GM23248 (cell line): Measurements from ENCODE around the gene ECI1. TPM values are rescaled to one million over a fixed set of nuclear protein-coding genes. Genes with fewer than 3 reads are reported as not detected.

Source experiments
- DNase-seq: peaks from one replicate; pipeline ENCODE4 v3.0.0-alpha.2; 2015
- H2AFZ ChIP-seq: fragments of 200-600 bp; sonication (generic); 2 replicates; pipeline ENCODE4 v1.6.1; 2016; ENCODE audit warnings: antibody characterized with exemption
- H3F3A ChIP-seq: fragments of 200-600 bp; sonication (generic); 2 replicates; pipeline ENCODE4 v1.6.1; 2016; ENCODE audit warnings: mild to moderate bottlenecking, antibody characterized with exemption, mixed run types; ENCODE audit not compliant: insufficient read depth
- H3K27ac ChIP-seq: fragments of 200-600 bp; sonication (generic); 2 replicates; pipeline ENCODE4 v1.5.1; 2016; ENCODE audit warnings: mild to moderate bottlenecking
- H3K27me3 ChIP-seq: fragments of 200-600 bp; sonication (generic); replicated peaks from 2 replicates; pipeline ENCODE4 v1.6.1; 2016; ENCODE audit warnings: mild to moderate bottlenecking; ENCODE audit not compliant: insufficient read depth
- H3K36me3 ChIP-seq: fragments of 200-600 bp; sonication (generic); 2 replicates; pipeline ENCODE4 v1.6.1; 2016; ENCODE audit warnings: low read depth, mild to moderate bottlenecking
- H3K4me1 ChIP-seq: fragments of 200-600 bp; sonication (generic); 2 replicates; pipeline ENCODE4 v1.6.1; 2016; ENCODE audit warnings: mild to moderate bottlenecking; ENCODE audit not compliant: insufficient read depth
- H3K4me2 ChIP-seq: fragments of 200-600 bp; sonication (generic); one replicate; pipeline ENCODE4 v1.6.1; 2016; ENCODE audit warnings: mild to moderate bottlenecking; ENCODE audit not compliant: unreplicated experiment
- H3K4me3 ChIP-seq: fragments of 200-600 bp; sonication (generic); 2 replicates; pipeline ENCODE4 v1.5.1; 2016; ENCODE audit warnings: mild to moderate bottlenecking
- H3K79me2 ChIP-seq: fragments of 200-600 bp; sonication (generic); 2 replicates; pipeline ENCODE4 v1.6.1; 2016; ENCODE audit warnings: mild to moderate bottlenecking; ENCODE audit not compliant: insufficient read depth
- H3K9ac ChIP-seq: fragments of 200-600 bp; sonication (generic); 2 replicates; pipeline ENCODE4 v1.6.1; 2016; ENCODE audit warnings: mild to moderate bottlenecking
- H3K9me2 ChIP-seq: fragments of 200-600 bp; sonication (generic); 2 replicates; pipeline ENCODE4 v1.6.1; 2016; ENCODE audit warnings: mixed run types, mild to moderate bottlenecking, moderate library complexity; ENCODE audit not compliant: insufficient read depth
- H3K9me3 ChIP-seq: fragments of 200-600 bp; sonication (generic); one replicate; pipeline ENCODE4 v1.6.1; 2017; ENCODE audit warnings: low read depth
- H4K20me1 ChIP-seq: fragments of 200-600 bp; sonication (generic); 2 replicates; pipeline ENCODE4 v1.6.0; 2016; ENCODE audit not compliant: insufficient read depth
- EZH2 ChIP-seq: fragments of 200-600 bp; sonication (generic); IDR thresholded peaks from 2 replicates; pipeline ENCODE4 v1.6.1; 2018; ENCODE audit warnings: antibody characterized with exemption, mild to moderate bottlenecking; ENCODE audit not compliant: insufficient read depth, poor library complexity, severe bottlenecking
- EZH2phosphoT487 ChIP-seq: fragments of 200-600 bp; sonication (generic); IDR thresholded peaks from 2 replicates; pipeline ENCODE4 v1.6.1; 2018; ENCODE audit warnings: antibody characterized with exemption, moderate library complexity, mild to moderate bottlenecking, low read depth; ENCODE audit not compliant: insufficient read depth
- WGBS, 2 experiments: methylation state at CpG; one replicate each; pipeline ENCODE4 v1.1.6; 2015 to 2017; ENCODE audit warnings: low lambda C conversion rate in 2 of 2, low coverage in 1 of 2; ENCODE audit errors: missing lambda C conversion rate in 2 of 2; 5-methylcytosine and 5-hydroxymethylcytosine counted together
- in situ Hi-C: fragments of 300-500 bp; cut with MboI; formaldehyde crosslinking; loops from 2 replicates; pipeline ENCODE4 v1.15.0; 2020
- polyA plus RNA-seq: library from polyadenylated mRNA; unstranded; fragments of >200 nt; fragmentation: Nextera tagmentation; extraction: Ambion mirVana; gene quantifications from 2 replicates; pipeline ENCODE4 v1.2.1, GENCODE V29; 2016
- total RNA-seq: library from RNA; depleted of rRNA; stranded (reverse); fragments of >200 nt; shearing (Covaris generic); gene quantifications from 2 replicates; pipeline ENCODE4 v1.2.3, GENCODE V29; 2014

Gene ECI1
- total and polyA plus RNA-seq, 2 experiments from 2014 or later = 92.0 to 106 TPM

DNA sequence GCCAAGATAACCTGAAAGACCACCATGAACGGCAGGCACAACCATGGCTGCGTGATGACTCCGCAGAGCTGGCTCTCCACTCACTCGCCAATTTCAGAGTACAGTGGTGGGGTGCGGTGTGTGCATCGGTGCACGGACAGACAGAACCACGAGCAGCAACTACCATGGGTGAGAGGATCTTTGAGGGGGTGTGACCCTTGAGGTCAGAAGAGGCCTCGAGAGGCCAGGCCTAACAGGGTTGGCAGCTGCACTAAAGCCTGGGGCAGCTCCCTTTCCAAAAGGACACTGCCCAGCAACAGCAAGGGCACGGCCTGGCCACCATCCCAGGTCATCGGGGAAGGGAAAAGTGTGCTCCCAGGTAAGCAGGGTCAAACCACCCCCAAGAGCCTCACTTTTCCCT lies 1.9 kb upstream of the ECI1 start:
- Histone ChIP-seq H3K27me3 (no peaks in the 10 kb centered on the region), H3K4me2 (no peak overlapping the region), H3K9ac (no peak overlapping the region), H3K4me1 (peaks cover 14% of the 10 kb centered on the region; the same call in 1 of the 2 replicates), H3K27ac (no peak overlapping the region), H3K4me3 (no peak overlapping the region), H3K9me3 (no peaks in the 10 kb centered on the region), H2AFZ (no peak overlapping the region), H3K9me2 (no peaks in the 10 kb centered on the region), H3F3A (peaks cover 36% of the 10 kb centered on the region), H3K79me2 (peaks cover 59% of the 10 kb centered on the region), H4K20me1 (0 out of 2 replicates have a peak, but pooled peaks cover 3% of the 10 kb centered on the region), H3K36me3 (peaks cover 44% of the 10 kb centered on the region)
- WGBS, 2 experiments = 83 to 86% methylated on average over 11 of the region's 11 CpGs
- in situ Hi-C loops = no loop called here
- DNase-seq = no peak
- TF ChIP-seq EZH2 (no peak), EZH2phosphoT487 (no peak)

- H3K79me2 ChIP-seq = peaks cover 59% of the 10 kb centered on the region
Measured at GRCh38 chr16:2252806-2253148, 1.4 kb upstream of the ECI1 start.

DNA sequence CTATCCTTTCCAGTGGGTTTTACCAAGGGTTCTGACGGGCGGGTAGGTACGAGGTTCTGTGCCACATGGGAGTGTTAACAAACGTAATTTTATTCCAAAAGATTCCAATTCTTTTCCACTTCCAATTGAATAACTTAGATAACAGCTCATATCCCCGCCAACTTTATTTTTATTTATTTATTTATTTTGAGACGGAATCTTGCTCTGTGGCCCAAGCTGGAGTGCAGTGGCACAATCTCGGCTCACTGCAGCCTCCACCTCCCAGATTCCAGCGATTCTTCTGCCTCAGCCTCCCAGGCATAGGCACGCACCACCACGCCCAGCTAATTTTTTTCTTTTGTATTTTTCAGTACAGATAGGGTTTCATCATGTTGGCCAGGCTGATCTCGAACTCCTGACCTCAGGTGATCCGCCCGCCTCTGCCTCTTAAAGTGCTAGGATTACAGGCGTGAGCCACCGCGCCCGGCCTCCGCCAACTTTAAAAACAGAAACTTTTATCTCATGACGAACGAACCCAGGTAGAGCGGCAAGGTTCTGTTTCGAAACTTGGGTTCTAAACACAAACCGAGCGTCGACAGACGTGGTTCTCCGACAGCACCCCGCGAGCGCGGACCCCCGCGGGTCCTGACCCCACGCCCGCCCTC lies 613 bp downstream of the ECI1 start:
- peak overlapping the region; percentile 92 for H3K4me3 ChIP-seq
- no peaks in the 10 kb centered on the region for H3K9me2 ChIP-seq
- H3F3A ChIP-seq = peaks cover 22% of the 10 kb centered on the region
- H2AFZ ChIP-seq = peak overlapping the region; percentile 86
- in situ Hi-C loops = no loop called here
- peaks cover 20% of the 10 kb centered on the region for H3K36me3 ChIP-seq
- peak overlapping the region; percentile 73 for H3K27ac ChIP-seq
- TF ChIP-seq EZH2 = no peak
- TF ChIP-seq EZH2phosphoT487 = no peak
- 3 to 6% methylated on average over 26 to 34 of the region's 35 CpGs for WGBS, 2 experiments
- H4K20me1 ChIP-seq = 0 out of 2 replicates have a peak, but pooled peaks cover 3% of the 10 kb centered on the region
- peak; percentile 50 for DNase-seq
- no peaks in the 10 kb centered on the region for H3K27me3 ChIP-seq
- H3K4me2 ChIP-seq = peak overlapping the region; percentile 97
- no peaks in the 10 kb centered on the region for H3K9me3 ChIP-seq
- H3K79me2 ChIP-seq = peaks cover 50% of the 10 kb centered on the region
- peak overlapping the region; percentile 90 for H3K9ac ChIP-seq
- H3K4me1 ChIP-seq = peaks cover 14% of the 10 kb centered on the region; the same call in 1 of the 2 replicates

More at GRCh38 chr16:2252806-2253148, 1.4 kb upstream of the ECI1 start:
- peaks cover 38% of the 10 kb centered on the region for H3K36me3 ChIP-seq
- no peak overlapping the region for H3K4me3 ChIP-seq
- TF ChIP-seq EZH2 = no peak
- TF ChIP-seq EZH2phosphoT487 = no peak
- H3K4me2 ChIP-seq = no peak overlapping the region
- WGBS, 2 experiments = 98 to 99% methylated on average over 7 of the region's 7 CpGs
- H3K27me3 ChIP-seq = no peaks in the 10 kb centered on the region
- no peaks in the 10 kb centered on the region for H3K9me2 ChIP-seq
- H3K27ac ChIP-seq = peak overlapping the region; percentile 73
- no peak overlapping the region for H3K9ac ChIP-seq
- in situ Hi-C loops = no loop called here
- H3F3A ChIP-seq = peaks cover 32% of the 10 kb centered on the region
- DNase-seq = no peak
- no peak overlapping the region for H2AFZ ChIP-seq
- 0 out of 2 replicates have a peak, but pooled peaks cover 3% of the 10 kb centered on the region for H4K20me1 ChIP-seq
- peaks cover 14% of the 10 kb centered on the region; the same call in 1 of the 2 replicates for H3K4me1 ChIP-seq
- no peaks in the 10 kb centered on the region for H3K9me3 ChIP-seq

DNA sequence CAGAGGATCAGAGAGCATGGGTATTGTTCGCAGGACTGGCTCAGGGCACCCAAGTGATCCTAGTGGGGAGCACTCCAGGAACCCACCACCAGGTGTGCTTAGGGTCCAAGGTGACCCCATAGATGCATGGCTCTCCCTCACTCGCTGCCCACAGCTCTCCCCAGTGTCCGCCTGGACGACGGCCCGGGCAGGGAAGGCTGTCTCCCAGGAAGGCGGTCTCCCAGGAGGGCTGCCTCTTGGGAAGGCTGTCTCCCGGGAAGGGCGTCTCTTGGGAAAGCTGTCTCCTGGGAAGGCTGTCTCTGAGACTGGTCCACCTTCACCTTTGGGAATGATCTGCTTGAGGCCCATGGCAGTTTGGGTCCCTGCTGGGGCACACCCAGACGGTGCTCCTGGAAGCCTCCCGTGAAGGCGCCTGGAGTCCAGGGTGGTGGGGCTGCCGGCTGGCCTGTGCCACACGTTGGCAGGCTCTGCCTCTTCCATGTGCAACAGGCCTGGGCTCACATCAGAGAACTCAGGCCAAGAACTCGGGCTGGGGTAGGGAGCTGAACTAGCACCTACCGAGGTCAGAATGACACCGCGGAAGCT lies 5.0 kb downstream of the ECI1 start:
- no peak for DNase-seq
- peaks cover 12% of the 10 kb centered on the region; the same call in 1 of the 2 replicates for H3K36me3 ChIP-seq
- peaks cover 41% of the 10 kb centered on the region for H3K79me2 ChIP-seq
- H3K27ac ChIP-seq = no peak overlapping the region
- WGBS, 2 experiments = 91 to 93% methylated on average over 18 of the region's 18 CpGs
- no peaks in the 10 kb centered on the region for H3F3A ChIP-seq
- no peak overlapping the region for H3K9ac ChIP-seq
- H3K27me3 ChIP-seq = no peaks in the 10 kb centered on the region
- in situ Hi-C loops = no loop called here
- H3K4me2 ChIP-seq = no peak overlapping the region
- no peaks in the 10 kb centered on the region for H3K9me2 ChIP-seq
- H3K4me1 ChIP-seq = peaks cover 9% of the 10 kb centered on the region; the same call in 1 of the 2 replicates
- H3K4me3 ChIP-seq = no peak overlapping the region
- H3K9me3 ChIP-seq = no peaks in the 10 kb centered on the region
- H2AFZ ChIP-seq = no peak overlapping the region
- no peak for TF ChIP-seq EZH2phosphoT487
- no peak for TF ChIP-seq EZH2
- H4K20me1 ChIP-seq = no peaks in the 10 kb centered on the region
